Peyer's patch (tissue), 4 donors: ENCODE measurements around the gene STK24. TPM values are rescaled to one million over a fixed set of nuclear protein-coding genes. Genes with fewer than 3 reads are reported as not detected.

Source experiments
- DNase-seq, 3 donors: peaks; one replicate each; pipeline ENCODE4 v3.0.0-alpha.2; 2017 to 2019
- H3K27ac ChIP-seq, 4 donors: fragments of 200-600 bp; sonication (generic); one replicate each; pipeline ENCODE4 v1.5.1; 2016 to 2019
- H3K27me3 ChIP-seq, 2 donors: fragments of 200-600 bp; sonication (generic); one replicate each; pipeline ENCODE4 v1.5.1; 2019
- H3K36me3 ChIP-seq, 3 donors: fragments of 200-600 bp; sonication (generic); one replicate each; pipeline ENCODE4 v1.5.1; 2016 to 2019
- H3K4me1 ChIP-seq, 4 donors: fragments of 200-600 bp; sonication (generic); one replicate each; pipeline ENCODE4 v1.5.1; 2016 to 2019
- H3K4me3 ChIP-seq, 4 donors: fragments of 200-600 bp; sonication (generic); 1 replicate in 3 of 4; 2 replicates in 1 of 4; pipeline ENCODE4 v1.5.1; 2016 to 2019; ENCODE audit warnings: mild to moderate bottlenecking in 1 of 4
- H3K9me3 ChIP-seq, 4 donors: fragments of 200-600 bp; sonication (generic); one replicate each; pipeline ENCODE4 v1.5.1; 2016 to 2019; ENCODE audit warnings: mild to moderate bottlenecking in 1 of 4
- POLR2A ChIP-seq, 2 donors: fragments of 450-650 bp; IDR thresholded peaks; one replicate each; pipeline ENCODE4 v1.5.1; 2017; ENCODE audit warnings: antibody characterized with exemption in 2 of 2, mild to moderate bottlenecking in 2 of 2, moderate library complexity in 2 of 2
- total RNA-seq, 4 donors: library from RNA; depleted of rRNA; stranded (reverse); fragments of >200 nt; gene quantifications; one replicate each; pipeline ENCODE4 v1.1.0, GENCODE V29; 2016
- TF ChIP-seq, protein P1 (sequence below), 6 experiments: fragments of 450-650 bp in 4 of 6; fragments of 200-600 bp in 2 of 6; sonication (generic) in 1 of 6; IDR thresholded peaks; one replicate each; pipeline ENCODE4 v1.5.1; 2017 to 2019; ENCODE audit warnings: antibody characterized with exemption in 6 of 6, mild to moderate bottlenecking in 3 of 6, moderate library complexity in 1 of 6

The STK24 gene
- total RNA-seq, 4 donors from 2014 or later, result 84.2 to 137 (median 119) TPM

DNA sequence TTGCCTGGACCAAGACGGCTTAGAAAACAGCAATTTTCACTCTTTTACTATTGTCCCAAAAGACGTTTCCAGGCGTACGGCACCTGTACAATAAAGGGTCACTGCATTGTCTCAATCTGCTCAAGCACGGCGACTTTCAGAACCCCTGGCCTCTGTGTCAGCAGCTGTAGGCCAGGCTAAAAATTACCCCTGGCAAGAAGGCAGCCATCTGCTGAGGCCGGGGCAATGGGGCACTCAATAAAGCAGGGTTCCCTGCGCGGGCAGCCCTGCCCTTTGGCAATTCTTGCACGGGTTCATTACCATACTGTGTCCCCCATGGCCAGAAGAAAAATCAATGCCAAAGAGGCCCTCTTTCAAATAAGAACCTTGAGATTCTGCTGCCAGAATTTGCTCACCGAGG is 52.1 kb downstream of the STK24 start:
- H3K27me3 ChIP-seq, result no peaks in the 10 kb centered on the region
- no peaks in the 10 kb centered on the region for H3K9me3 ChIP-seq
- peaks cover 0 to 64% (median 24%) of the 10 kb centered on the region in 4 donors for H3K4me1 ChIP-seq
- DNase-seq, result no peak
- H3K27ac ChIP-seq, result no peak overlapping the region
- H3K4me3 ChIP-seq, result no peak overlapping the region
- no peak for TF ChIP-seq POLR2A (IDR thresholded peaks at IDR 0.05)
- TF ChIP-seq, protein P1, sequence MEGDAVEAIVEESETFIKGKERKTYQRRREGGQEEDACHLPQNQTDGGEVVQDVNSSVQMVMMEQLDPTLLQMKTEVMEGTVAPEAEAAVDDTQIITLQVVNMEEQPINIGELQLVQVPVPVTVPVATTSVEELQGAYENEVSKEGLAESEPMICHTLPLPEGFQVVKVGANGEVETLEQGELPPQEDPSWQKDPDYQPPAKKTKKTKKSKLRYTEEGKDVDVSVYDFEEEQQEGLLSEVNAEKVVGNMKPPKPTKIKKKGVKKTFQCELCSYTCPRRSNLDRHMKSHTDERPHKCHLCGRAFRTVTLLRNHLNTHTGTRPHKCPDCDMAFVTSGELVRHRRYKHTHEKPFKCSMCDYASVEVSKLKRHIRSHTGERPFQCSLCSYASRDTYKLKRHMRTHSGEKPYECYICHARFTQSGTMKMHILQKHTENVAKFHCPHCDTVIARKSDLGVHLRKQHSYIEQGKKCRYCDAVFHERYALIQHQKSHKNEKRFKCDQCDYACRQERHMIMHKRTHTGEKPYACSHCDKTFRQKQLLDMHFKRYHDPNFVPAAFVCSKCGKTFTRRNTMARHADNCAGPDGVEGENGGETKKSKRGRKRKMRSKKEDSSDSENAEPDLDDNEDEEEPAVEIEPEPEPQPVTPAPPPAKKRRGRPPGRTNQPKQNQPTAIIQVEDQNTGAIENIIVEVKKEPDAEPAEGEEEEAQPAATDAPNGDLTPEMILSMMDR (IDR thresholded peaks at IDR 0.05), result no peak
- no peaks in the 10 kb centered on the region for H3K36me3 ChIP-seq

DNA sequence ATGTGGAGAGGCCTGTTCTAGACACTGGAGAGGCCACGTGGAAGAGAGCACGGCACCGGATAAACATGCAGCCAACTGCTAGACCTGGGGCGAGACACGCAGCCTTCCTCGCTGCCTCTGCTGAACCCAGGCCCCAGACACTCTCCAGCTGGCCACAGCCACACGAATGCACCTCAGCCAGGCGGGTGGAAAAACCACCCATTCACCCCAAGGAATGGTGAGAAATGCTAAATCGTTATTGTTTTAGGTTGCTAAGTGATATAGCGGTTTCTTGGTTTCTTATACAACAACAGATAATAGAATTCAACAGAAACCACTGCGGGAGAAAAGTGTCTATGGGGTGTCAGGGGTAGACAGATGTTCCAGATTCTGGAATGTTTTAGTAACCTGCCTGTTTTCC is 52.5 kb downstream of the STK24 start:
- no peaks in the 10 kb centered on the region for H3K36me3 ChIP-seq
- TF ChIP-seq POLR2A (IDR thresholded peaks at IDR 0.05), result no peak
- TF ChIP-seq, protein P1 (IDR thresholded peaks at IDR 0.05), result no peak
- H3K27me3 ChIP-seq, result no peaks in the 10 kb centered on the region
- no peak overlapping the region for H3K27ac ChIP-seq
- DNase-seq, result no peak
- no peak overlapping the region for H3K4me3 ChIP-seq
- peaks cover 0 to 62% (median 23%) of the 10 kb centered on the region in 4 donors for H3K4me1 ChIP-seq
- no peaks in the 10 kb centered on the region for H3K9me3 ChIP-seq

DNA sequence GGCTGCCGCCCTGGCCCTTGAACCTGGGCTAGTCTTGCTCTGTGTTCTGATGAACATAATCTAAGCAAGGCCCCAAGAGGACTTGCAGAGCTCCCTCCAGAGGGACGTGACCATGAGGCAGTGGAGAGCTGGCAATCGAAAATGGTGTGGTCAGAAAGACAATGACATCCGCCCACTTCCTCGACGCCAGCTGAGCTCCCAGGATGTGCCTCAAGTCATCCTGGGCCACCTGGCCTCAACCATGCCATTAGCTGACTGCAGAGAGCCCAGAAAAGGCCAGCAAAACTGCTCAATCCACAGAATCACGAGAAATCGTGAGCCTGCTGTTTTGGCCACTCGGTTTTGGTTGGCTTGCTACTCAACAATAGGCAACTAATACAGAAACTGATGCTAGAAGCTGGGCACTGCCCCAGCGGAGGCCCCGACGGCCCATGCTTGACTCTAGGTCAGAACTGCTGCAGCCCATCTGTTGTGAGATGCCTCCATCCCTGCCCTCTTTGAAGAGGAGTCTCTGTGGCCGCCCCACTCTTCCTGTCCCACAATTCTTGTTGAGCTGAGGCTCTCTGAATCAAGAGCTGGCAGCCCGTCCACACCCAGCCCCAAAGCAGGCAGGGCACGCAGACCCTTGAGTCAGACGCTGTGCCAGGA is 53.3 kb downstream of the STK24 start:
- Histone ChIP-seq H3K9me3 (no peaks in the 10 kb centered on the region), H3K27ac (no peak overlapping the region), H3K36me3 (no peaks in the 10 kb centered on the region), H3K4me1 (peaks cover 0 to 55% (median 23%) of the 10 kb centered on the region in 4 donors), H3K4me3 (no peak overlapping the region), H3K27me3 (no peaks in the 10 kb centered on the region)
- TF ChIP-seq, protein P1 (IDR thresholded peaks at IDR 0.05), result no peak
- no peak for TF ChIP-seq POLR2A (IDR thresholded peaks at IDR 0.05)
- DNase-seq, result peak in 1 of 3 donors; percentile 36

DNA sequence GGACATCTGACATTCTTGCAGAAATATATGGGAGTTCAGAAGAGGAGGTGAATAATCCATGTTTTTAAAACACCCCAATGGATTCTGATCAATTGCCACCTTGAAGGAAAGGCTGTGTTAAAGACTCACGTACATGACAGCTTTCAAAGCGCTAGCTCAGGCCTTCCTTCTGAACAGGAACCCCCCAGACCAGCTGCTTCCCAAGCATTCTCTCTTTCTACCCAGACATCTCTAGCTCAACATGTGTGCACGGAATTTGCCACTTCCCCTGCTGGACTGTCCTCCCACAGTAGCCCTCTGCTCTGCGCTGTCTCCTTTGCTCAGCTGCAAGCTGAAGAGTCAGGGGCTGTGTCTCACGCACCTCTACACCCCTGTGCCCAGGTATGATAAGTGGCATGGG is 54.5 kb downstream of the STK24 start:
- TF ChIP-seq, protein P1 (IDR thresholded peaks at IDR 0.05), result no peak
- TF ChIP-seq POLR2A (IDR thresholded peaks at IDR 0.05), result no peak
- Histone ChIP-seq H3K4me1 (peaks cover 0 to 51% (median 23%) of the 10 kb centered on the region in 4 donors), H3K4me3 (no peak overlapping the region), H3K9me3 (no peaks in the 10 kb centered on the region), H3K27me3 (no peaks in the 10 kb centered on the region), H3K27ac (no peak overlapping the region), H3K36me3 (peaks cover 0 to 5% (median 0%) of the 10 kb centered on the region in 3 donors)
- DNase-seq, result no peak

DNA sequence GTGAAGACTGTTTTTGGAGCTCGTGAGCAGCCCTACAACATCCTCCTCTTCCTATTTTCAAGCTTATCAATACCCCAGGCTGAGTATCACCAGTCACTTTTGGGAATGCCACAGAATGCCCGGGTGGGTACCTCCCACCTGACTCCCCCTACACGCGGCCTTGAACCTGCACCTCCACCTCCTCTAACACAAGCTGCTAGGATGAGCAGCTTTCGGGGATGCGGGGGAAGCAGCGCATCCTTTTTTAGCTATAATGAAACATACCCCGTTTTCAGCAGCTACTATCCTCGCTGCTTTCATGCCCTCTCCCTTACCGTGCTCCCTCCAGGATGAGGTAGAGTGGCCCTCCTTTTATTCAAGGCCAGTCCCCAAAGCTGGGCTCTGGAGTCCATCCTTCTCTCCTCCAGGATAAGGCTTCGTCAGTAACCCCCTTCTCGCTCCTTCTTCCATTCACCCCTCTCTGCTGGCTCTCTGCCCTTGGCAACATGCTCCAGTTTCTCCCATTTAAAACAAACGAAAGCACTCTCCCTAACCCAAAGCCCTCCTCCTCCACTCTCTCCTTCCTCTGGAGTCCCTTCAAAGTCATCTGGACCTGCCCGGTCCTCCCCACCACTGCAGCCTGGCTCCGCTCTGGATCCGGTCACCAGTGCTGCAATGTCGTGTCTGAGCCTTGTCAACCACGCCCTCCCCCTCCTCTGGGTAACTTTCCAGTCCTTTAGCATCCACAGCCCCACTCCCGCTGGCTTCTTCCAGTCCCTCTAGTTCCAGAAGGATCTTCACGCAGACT is 55.3 kb downstream of the STK24 start:
- TF ChIP-seq POLR2A (IDR thresholded peaks at IDR 0.05), result no peak
- TF ChIP-seq, protein P1 (IDR thresholded peaks at IDR 0.05), result no peak
- H3K9me3 ChIP-seq, result no peaks in the 10 kb centered on the region
- peak in 1 of 3 donors; percentile 11 for DNase-seq
- no peaks in the 10 kb centered on the region for H3K27me3 ChIP-seq
- H3K4me1 ChIP-seq, result peaks cover 0 to 45% (median 23%) of the 10 kb centered on the region in 4 donors
- H3K4me3 ChIP-seq, result no peak overlapping the region
- no peak overlapping the region for H3K27ac ChIP-seq
- peaks cover 0 to 10% (median 0%) of the 10 kb centered on the region in 3 donors for H3K36me3 ChIP-seq
